Loucy (cell line): Measurements from ENCODE around the gene ARX.

Experiments used
- H2AFZ ChIP-seq: fragments of 200-600 bp; sonication (generic); 2 replicates; pipeline ENCODE4 v1.6.0; 2016; ENCODE audit warnings: antibody characterized with exemption, mild to moderate bottlenecking, low read length, moderate library complexity
- H3F3A ChIP-seq: fragments of 200-600 bp; 2 replicates; pipeline ENCODE4 v1.6.0; 2016; ENCODE audit warnings: antibody characterized with exemption, low read depth, mild to moderate bottlenecking
- H3K27me3 ChIP-seq: fragments of 200-600 bp; sonication (generic); 2 replicates; pipeline ENCODE4 v1.6.1; 2014; ENCODE audit warnings: low read length, mild to moderate bottlenecking; ENCODE audit not compliant: insufficient read depth, poor library complexity, severe bottlenecking
- H3K36me3 ChIP-seq: fragments of 200-600 bp; sonication (generic); 2 replicates; pipeline ENCODE4 v1.6.1; 2016; ENCODE audit warnings: low read length; ENCODE audit not compliant: insufficient read depth
- H3K4me1 ChIP-seq: fragments of 200-600 bp; sonication (generic); 2 replicates; pipeline ENCODE4 v1.5.1; 2014; ENCODE audit warnings: low read length, mild to moderate bottlenecking; ENCODE audit not compliant: insufficient read depth, poor library complexity, severe bottlenecking
- H3K4me2 ChIP-seq: fragments of 200-600 bp; sonication (generic); 2 replicates; pipeline ENCODE4 v1.6.0; 2014; ENCODE audit warnings: antibody characterized with exemption, low read length, low read depth, mild to moderate bottlenecking; ENCODE audit not compliant: poor library complexity, severe bottlenecking
- H3K4me3 ChIP-seq: fragments of 200-600 bp; sonication (generic); 2 replicates; pipeline ENCODE4 v1.5.1; 2014; ENCODE audit warnings: low read length, mild to moderate bottlenecking, mixed read lengths; ENCODE audit not compliant: poor library complexity, severe bottlenecking
- H3K79me2 ChIP-seq: fragments of 200-600 bp; sonication (generic); 2 replicates; pipeline ENCODE4 v1.6.1; 2014; ENCODE audit warnings: low read length; ENCODE audit not compliant: insufficient read depth
- H3K9ac ChIP-seq: fragments of 200-600 bp; sonication (generic); 2 replicates; pipeline ENCODE4 v1.6.0; 2014; ENCODE audit warnings: mild to moderate bottlenecking, low read depth, low read length, moderate library complexity; ENCODE audit not compliant: poor library complexity, severe bottlenecking
- H3K9me2 ChIP-seq: fragments of 200-600 bp; sonication (generic); replicated peaks from 2 replicates; pipeline ENCODE4 v1.6.1; 2016; ENCODE audit warnings: low read depth, low read length, mixed read lengths
- H3K9me3 ChIP-seq: fragments of 200-600 bp; sonication (generic); 2 replicates; pipeline ENCODE4 v1.6.1; 2014; ENCODE audit warnings: mild to moderate bottlenecking, antibody characterized with exemption, low read length, low read depth; ENCODE audit not compliant: insufficient read depth
- H4K20me1 ChIP-seq: fragments of 200-600 bp; sonication (generic); 2 replicates; pipeline ENCODE4 v1.6.0; 2014; ENCODE audit warnings: antibody characterized with exemption, low read length, mild to moderate bottlenecking; ENCODE audit not compliant: insufficient read depth, poor library complexity, severe bottlenecking
- CTCF ChIP-seq: fragments of 200-600 bp; sonication (generic); conservative IDR thresholded peaks from 2 replicates; pipeline ENCODE4 v1.5.1; 2014; ENCODE audit warnings: mild to moderate bottlenecking, antibody characterized with exemption, low read length
- EZH2phosphoT487 ChIP-seq: fragments of 200-600 bp; IDR thresholded peaks from 2 replicates; pipeline ENCODE4 v1.6.1; 2018; ENCODE audit warnings: antibody characterized with exemption, mild to moderate bottlenecking, moderate library complexity, borderline replicate concordance

The ARX gene

GRCh38 chrX:25012793-25013631 is 2.8 kb downstream of the ARX start:
- Histone ChIP-seq H3K79me2 (no peaks in the 10 kb centered on the region), H3K9me2 (no peaks in the 10 kb centered on the region), H3F3A (no peaks in the 10 kb centered on the region), H4K20me1 (no peaks in the 10 kb centered on the region), H3K36me3 (no peaks in the 10 kb centered on the region), H3K4me3 (no peak overlapping the region), H3K9me3 (no peaks in the 10 kb centered on the region), H3K27me3 (no peaks in the 10 kb centered on the region), H3K4me1 (no peaks in the 10 kb centered on the region), H3K9ac (no peak overlapping the region), H3K4me2 (no peak overlapping the region), H2AFZ (no peak overlapping the region)
- no peak for TF ChIP-seq CTCF
- no peak for TF ChIP-seq EZH2phosphoT487

- Histone ChIP-seq H2AFZ (no peak overlapping the region), H3K4me3 (no peak overlapping the region), H3K36me3 (no peaks in the 10 kb centered on the region), H3K79me2 (no peaks in the 10 kb centered on the region), H3K9ac (no peak overlapping the region), H3K4me1 (no peaks in the 10 kb centered on the region), H3K9me3 (no peaks in the 10 kb centered on the region), H3K4me2 (no peak overlapping the region), H3F3A (no peaks in the 10 kb centered on the region), H4K20me1 (no peaks in the 10 kb centered on the region), H3K27me3 (no peaks in the 10 kb centered on the region), H3K9me2 (no peaks in the 10 kb centered on the region)
- TF ChIP-seq CTCF (no peak), EZH2phosphoT487 (no peak)
Observed at GRCh38 chrX:25012433-25012735, 3.4 kb downstream of the ARX start.

GRCh38 chrX:25011589-25012432 is 4.0 kb downstream of the ARX start:
- H3K4me1 ChIP-seq: no peaks in the 10 kb centered on the region
- H3K9ac ChIP-seq: no peak overlapping the region
- no peaks in the 10 kb centered on the region for H3K36me3 ChIP-seq
- H3K27me3 ChIP-seq: no peaks in the 10 kb centered on the region
- H2AFZ ChIP-seq: no peak overlapping the region
- H3K79me2 ChIP-seq: no peaks in the 10 kb centered on the region
- no peak for TF ChIP-seq EZH2phosphoT487
- no peak for TF ChIP-seq CTCF
- H3F3A ChIP-seq: no peaks in the 10 kb centered on the region
- no peaks in the 10 kb centered on the region for H3K9me2 ChIP-seq
- no peaks in the 10 kb centered on the region for H4K20me1 ChIP-seq
- H3K9me3 ChIP-seq: no peaks in the 10 kb centered on the region
- H3K4me2 ChIP-seq: no peak overlapping the region
- no peak overlapping the region for H3K4me3 ChIP-seq
